Measurements from ENCODE around the gene SNX3.

DNA sequence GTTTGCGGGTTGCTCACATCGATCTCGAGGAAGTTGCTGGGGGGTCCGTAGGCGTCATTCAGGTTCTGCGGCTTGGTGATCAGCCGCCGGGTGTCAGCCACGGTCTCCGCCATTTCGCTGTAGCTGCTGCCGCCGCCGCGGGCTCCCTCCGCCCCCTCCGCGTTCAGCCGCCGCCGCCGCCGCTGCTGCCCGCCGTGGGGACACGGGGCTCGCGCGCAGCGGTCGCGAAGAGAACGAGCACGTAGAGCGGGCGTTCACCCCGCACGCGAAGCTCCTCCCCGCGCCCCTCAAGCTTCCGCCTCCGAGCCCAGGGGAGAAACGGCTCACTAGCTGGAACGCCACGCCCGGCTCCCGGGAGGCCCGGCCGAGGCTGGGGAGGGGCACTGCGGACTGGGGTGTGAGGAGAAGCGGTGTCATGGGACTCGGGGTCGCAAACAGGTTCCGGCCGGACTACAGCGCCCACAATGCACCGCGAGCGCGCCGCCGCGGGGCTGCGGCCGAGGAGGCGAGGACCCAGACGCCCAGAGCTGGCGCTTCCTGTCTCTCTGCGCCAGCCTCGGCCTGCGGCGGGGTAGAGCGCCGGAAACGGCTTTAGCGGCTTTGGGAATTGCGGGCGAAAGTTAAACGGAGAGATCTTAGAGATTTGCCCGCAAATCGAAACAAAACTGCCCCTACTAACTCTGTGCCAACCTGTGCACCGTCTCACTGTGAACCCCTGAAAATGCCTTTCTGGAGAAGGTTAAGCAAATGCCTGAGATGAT is at the start of gene SNX3:
- TF ChIP-seq, protein P1, sequence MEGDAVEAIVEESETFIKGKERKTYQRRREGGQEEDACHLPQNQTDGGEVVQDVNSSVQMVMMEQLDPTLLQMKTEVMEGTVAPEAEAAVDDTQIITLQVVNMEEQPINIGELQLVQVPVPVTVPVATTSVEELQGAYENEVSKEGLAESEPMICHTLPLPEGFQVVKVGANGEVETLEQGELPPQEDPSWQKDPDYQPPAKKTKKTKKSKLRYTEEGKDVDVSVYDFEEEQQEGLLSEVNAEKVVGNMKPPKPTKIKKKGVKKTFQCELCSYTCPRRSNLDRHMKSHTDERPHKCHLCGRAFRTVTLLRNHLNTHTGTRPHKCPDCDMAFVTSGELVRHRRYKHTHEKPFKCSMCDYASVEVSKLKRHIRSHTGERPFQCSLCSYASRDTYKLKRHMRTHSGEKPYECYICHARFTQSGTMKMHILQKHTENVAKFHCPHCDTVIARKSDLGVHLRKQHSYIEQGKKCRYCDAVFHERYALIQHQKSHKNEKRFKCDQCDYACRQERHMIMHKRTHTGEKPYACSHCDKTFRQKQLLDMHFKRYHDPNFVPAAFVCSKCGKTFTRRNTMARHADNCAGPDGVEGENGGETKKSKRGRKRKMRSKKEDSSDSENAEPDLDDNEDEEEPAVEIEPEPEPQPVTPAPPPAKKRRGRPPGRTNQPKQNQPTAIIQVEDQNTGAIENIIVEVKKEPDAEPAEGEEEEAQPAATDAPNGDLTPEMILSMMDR (IDR thresholded peaks at IDR 0.05): no peak
- TF ChIP-seq POLR2A (IDR thresholded peaks at IDR 0.05): peak; percentile 75
